Epithelial cell of proximal tubule (primary cell): Measurements from ENCODE around the gene STRA6. TPM values are rescaled to one million over a fixed set of nuclear protein-coding genes. Genes with fewer than 3 reads are reported as not detected.
A peak's percentile ranks its signal among the peaks of the same experiment; 100 is the strongest.

Experiments used
- DNase-seq: peaks from one replicate; pipeline ENCODE4 v3.0.0-alpha.2; 2011; ENCODE audit warnings: low read depth
- H3K4me3 ChIP-seq: 2 replicates; pipeline ENCODE4 v1.5.1; 2011; ENCODE audit warnings: low read depth, mild to moderate bottlenecking, low read length
- total RNA-seq: library from RNA; depleted of rRNA; stranded (reverse); fragments of >200 nt; gene quantifications from 2 replicates; pipeline ENCODE4 v1.2.3, GENCODE V29; 2015
- TF ChIP-seq, protein P1 (sequence below): conservative IDR thresholded peaks from 2 replicates; pipeline ENCODE4 v1.5.1; 2012; ENCODE audit warnings: low read depth, mild to moderate bottlenecking, low read length

Gene STRA6
- total RNA-seq, 1 donor from 2014 or later: 3.9 TPM

- DNase-seq: no peak
- TF ChIP-seq, protein P1, sequence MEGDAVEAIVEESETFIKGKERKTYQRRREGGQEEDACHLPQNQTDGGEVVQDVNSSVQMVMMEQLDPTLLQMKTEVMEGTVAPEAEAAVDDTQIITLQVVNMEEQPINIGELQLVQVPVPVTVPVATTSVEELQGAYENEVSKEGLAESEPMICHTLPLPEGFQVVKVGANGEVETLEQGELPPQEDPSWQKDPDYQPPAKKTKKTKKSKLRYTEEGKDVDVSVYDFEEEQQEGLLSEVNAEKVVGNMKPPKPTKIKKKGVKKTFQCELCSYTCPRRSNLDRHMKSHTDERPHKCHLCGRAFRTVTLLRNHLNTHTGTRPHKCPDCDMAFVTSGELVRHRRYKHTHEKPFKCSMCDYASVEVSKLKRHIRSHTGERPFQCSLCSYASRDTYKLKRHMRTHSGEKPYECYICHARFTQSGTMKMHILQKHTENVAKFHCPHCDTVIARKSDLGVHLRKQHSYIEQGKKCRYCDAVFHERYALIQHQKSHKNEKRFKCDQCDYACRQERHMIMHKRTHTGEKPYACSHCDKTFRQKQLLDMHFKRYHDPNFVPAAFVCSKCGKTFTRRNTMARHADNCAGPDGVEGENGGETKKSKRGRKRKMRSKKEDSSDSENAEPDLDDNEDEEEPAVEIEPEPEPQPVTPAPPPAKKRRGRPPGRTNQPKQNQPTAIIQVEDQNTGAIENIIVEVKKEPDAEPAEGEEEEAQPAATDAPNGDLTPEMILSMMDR: peak; percentile 29
- H3K4me3 ChIP-seq: no peak overlapping the region
Observed at GRCh38 chr15:74144153-74144775, 58.3 kb downstream of the STRA6 start.

DNA sequence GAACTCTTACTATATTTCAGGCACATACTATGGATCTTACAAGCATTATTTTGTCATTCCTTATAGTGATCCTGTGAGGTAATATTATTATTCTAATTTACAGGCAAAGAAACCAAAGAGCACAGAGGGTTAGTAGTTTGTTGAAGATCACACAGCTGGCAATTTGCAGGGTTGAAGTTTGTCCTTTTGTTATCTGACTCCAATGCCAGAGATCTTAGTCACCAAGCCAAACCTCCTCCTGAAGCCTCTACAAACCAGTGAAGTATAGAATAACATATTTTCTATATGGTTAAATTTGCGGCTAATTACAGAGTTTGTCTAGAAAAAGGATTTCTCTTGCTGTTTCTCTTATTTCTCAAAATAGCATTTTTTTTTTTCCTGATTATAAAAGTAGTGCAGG, 61.0 kb downstream of the STRA6 start:
- H3K4me3 ChIP-seq: no peak overlapping the region
- DNase-seq: no peak
- TF ChIP-seq, protein P1: no peak

GRCh38 chr15:74138642-74139041, 63.9 kb downstream of the STRA6 start:
- TF ChIP-seq, protein P1: no peak
- no peak overlapping the region for H3K4me3 ChIP-seq
- no peak for DNase-seq

DNA sequence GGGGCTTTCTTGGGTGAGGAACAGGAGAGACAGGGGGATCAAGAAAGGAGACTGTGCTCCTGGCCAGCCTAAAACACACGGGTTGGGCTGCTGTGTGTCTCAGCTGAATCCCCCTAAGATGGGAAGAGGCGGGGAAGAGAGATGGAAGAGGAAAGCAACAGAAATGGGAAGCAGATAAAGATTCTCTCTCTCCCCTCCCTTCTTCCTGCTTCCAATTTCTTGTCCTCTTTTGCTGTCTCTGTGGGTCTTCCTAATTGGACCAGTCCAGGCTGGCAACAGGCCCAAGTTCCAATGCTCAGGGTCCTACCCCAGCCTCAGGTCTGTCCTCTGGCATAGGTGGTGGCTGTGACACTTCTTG, 65.1 kb downstream of the STRA6 start:
- TF ChIP-seq, protein P1: no peak
- H3K4me3 ChIP-seq: no peak overlapping the region
- no peak for DNase-seq

- no peak for DNase-seq
- H3K4me3 ChIP-seq: peak overlapping the region; percentile 41
- TF ChIP-seq, protein P1: no peak
Observed at GRCh38 chr15:74136814-74137536, 65.6 kb downstream of the STRA6 start.

- TF ChIP-seq, protein P1: no peak
- H3K4me3 ChIP-seq: peak overlapping the region; percentile 41
- no peak for DNase-seq
Observed at GRCh38 chr15:74136540-74136813, 66.1 kb downstream of the STRA6 start.

- TF ChIP-seq, protein P1: no peak
- H3K4me3 ChIP-seq: no peak overlapping the region
Observed at GRCh38 chr15:74135041-74135565, 67.5 kb downstream of the STRA6 start.

More at GRCh38 chr15:74135041-74135565, 67.5 kb downstream of the STRA6 start:
- no peak for DNase-seq
